ENCODE measurements around the gene WDR82.

DNA sequence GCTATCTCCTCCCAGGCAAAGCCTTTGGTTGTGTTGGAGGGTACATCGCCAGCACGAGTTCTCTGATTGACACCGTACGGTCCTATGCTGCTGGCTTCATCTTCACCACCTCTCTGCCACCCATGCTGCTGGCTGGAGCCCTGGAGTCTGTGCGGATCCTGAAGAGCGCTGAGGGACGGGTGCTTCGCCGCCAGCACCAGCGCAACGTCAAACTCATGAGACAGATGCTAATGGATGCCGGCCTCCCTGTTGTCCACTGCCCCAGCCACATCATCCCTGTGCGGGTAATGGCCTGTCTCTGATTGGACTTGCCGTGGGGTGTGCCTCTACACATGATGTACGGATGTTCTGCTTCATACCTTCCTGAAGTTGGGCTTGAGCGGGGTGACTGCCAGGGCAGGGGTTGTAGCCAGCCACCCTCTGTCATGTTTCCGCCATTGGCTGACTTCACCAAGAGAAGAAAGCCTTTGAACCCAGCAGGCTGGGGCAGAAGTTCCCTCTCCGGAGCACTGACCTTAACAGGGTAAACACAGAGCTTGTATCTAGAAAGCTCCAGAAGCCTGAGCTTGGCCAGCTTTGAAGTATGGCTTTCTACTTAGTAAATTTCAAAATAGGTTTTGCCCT lies 67.1 kb downstream of the WDR82 start:
- TF ChIP-seq, protein P1, sequence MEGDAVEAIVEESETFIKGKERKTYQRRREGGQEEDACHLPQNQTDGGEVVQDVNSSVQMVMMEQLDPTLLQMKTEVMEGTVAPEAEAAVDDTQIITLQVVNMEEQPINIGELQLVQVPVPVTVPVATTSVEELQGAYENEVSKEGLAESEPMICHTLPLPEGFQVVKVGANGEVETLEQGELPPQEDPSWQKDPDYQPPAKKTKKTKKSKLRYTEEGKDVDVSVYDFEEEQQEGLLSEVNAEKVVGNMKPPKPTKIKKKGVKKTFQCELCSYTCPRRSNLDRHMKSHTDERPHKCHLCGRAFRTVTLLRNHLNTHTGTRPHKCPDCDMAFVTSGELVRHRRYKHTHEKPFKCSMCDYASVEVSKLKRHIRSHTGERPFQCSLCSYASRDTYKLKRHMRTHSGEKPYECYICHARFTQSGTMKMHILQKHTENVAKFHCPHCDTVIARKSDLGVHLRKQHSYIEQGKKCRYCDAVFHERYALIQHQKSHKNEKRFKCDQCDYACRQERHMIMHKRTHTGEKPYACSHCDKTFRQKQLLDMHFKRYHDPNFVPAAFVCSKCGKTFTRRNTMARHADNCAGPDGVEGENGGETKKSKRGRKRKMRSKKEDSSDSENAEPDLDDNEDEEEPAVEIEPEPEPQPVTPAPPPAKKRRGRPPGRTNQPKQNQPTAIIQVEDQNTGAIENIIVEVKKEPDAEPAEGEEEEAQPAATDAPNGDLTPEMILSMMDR (IDR thresholded peaks at IDR 0.05), result no peak
- TF ChIP-seq POLR2A (IDR thresholded peaks at IDR 0.05), result no peak
- TF ChIP-seq EP300 (IDR thresholded peaks at IDR 0.05), result no peak
- TF ChIP-seq POLR2AphosphoS5 (IDR thresholded peaks at IDR 0.05), result no peak

Data from upper lobe of left lung (tissue), 4 donors.